ENCODE data around the gene ASPRV1. TPM values are rescaled to one million over a fixed set of nuclear protein-coding genes. Genes with fewer than 3 reads are reported as not detected.

The ASPRV1 gene
- total and polyA plus RNA-seq, 2 donors (not counting 3 experiments of a cell fraction or from before 2014, with no cell fraction given): 0.15 to 0.22 TPM

GRCh38 chr2:69946351-69947324 is 14.8 kb downstream of the ASPRV1 start:
- no peaks in the 10 kb centered on the region for H3K9me3 ChIP-seq (replicated peaks; ENCODE audit: control insufficient read depth, insufficient read depth, low read length)
- intact Hi-C loops (cut with micrococcal nuclease): loop anchor here (1.0 to 5.0 kb wide), 2 partner anchors 32 to 56 kb away; no protein-coding TSS in a partner anchor
- H4K20me1 ChIP-seq (replicated peaks; ENCODE audit: control insufficient read depth, extremely low read depth, insufficient read depth, low read length): no peaks in the 10 kb centered on the region
- BruUV-seq (replicated peaks): no TSS peak
- H3K9ac ChIP-seq (replicated peaks; ENCODE audit: extremely low read depth, insufficient read depth, low read length): no peak overlapping the region
- no peaks in the 10 kb centered on the region for H3K27me3 ChIP-seq (ENCODE audit: control insufficient read depth in 2 of 2, insufficient read depth in 2 of 2, low read length in 2 of 2)
- DNase-seq (ENCODE audit: low read depth, low spot score) (peak; percentile 41), FAIRE-seq (peak; percentile 69)
- no peaks in the 10 kb centered on the region for H3K79me2 ChIP-seq (ENCODE audit: control insufficient read depth, insufficient read depth, low read length)
- CTCF ChIA-PET: interaction anchor here (1.2 to 5.3 kb wide), 5 partner anchors 13 to 222 kb away, joined by 4 to 19 read pairs (median 4); no protein-coding TSS in a partner anchor
- no peak overlapping the region for H3K4me3 ChIP-seq (replicated peaks in 1 of 3; ENCODE audit: insufficient read depth in 1 of 3, low read depth in 1 of 3, low read length in 3 of 3)
- dilution Hi-C loops (cut with MboI; ENCODE audit: extremely low pct_ligation_motif_present, low sequenced_read_pairs): no loop called here
- POLR2A ChIA-PET: interaction anchor here (1.1 kb wide), 1 partner anchor 32 kb away, joined by 5 read pairs; the partner anchor contains the start of gene MXD1
- peaks cover 0 to 2% of the 10 kb centered on the region in 2 experiments for H3K36me3 ChIP-seq (ENCODE audit: control insufficient read depth in 2 of 2, extremely low read depth in 1 of 2, insufficient read depth in 2 of 2, low read length in 2 of 2)
- H3K4me2 ChIP-seq (ENCODE audit: insufficient read depth, low read length): peak overlapping the region; percentile 49
- no peaks in the 10 kb centered on the region for H3K9me1 ChIP-seq (replicated peaks; ENCODE audit: control insufficient read depth, extremely low read depth, insufficient read depth, low read length)
- peak overlapping the region; percentile 26 for H2AFZ ChIP-seq (ENCODE audit: low read depth, low read length)
- H3K27ac ChIP-seq (ENCODE audit: insufficient read depth, low read depth, low read length): peak overlapping the region; percentile 54
- TF ChIP-seq POLR2A (IDR thresholded peaks at IDR 0.05; ENCODE audit: low read depth, low read length) (no peak), JUN (IDR thresholded peaks at IDR 0.05; ENCODE audit: borderline replicate concordance, insufficient read depth, insufficient read length, low read depth) (peak; percentile 10), FOS (IDR thresholded peaks at IDR 0.05; ENCODE audit: borderline replicate concordance, insufficient read depth, low read length) (peak; percentile 85)
- peaks cover 25% of the 10 kb centered on the region for H3K4me1 ChIP-seq (ENCODE audit: control insufficient read depth, extremely low read depth, insufficient read depth, low read length)

- no peak for TF ChIP-seq GATA2 (IDR thresholded peaks at IDR 0.05; ENCODE audit: insufficient read depth, insufficient read length, low read depth, low read length)
- no peak for TF ChIP-seq FOS (IDR thresholded peaks at IDR 0.05; ENCODE audit: borderline replicate concordance, insufficient read depth, low read length)
- TF ChIP-seq EZH2 (IDR thresholded peaks at IDR 0.05; ENCODE audit: borderline replicate concordance, low read depth, low read length, severe bottlenecking): no peak
- TF ChIP-seq MAX (IDR thresholded peaks at IDR 0.05; ENCODE audit: insufficient read depth, insufficient read length): no peak
- dilution Hi-C loops (cut with MboI; ENCODE audit: extremely low pct_ligation_motif_present, low sequenced_read_pairs): no loop called here
- intact Hi-C loops (cut with micrococcal nuclease): loop anchor here (1.0 to 5.0 kb wide), 2 partner anchors 32 to 56 kb away; no protein-coding TSS in a partner anchor
- peaks cover 25% of the 10 kb centered on the region for H3K4me1 ChIP-seq (ENCODE audit: control insufficient read depth, extremely low read depth, insufficient read depth, low read length)
- H3K9ac ChIP-seq (replicated peaks; ENCODE audit: extremely low read depth, insufficient read depth, low read length): no peak overlapping the region
- DNase-seq (ENCODE audit: low read depth, low spot score): no peak
- H3K36me3 ChIP-seq (ENCODE audit: control insufficient read depth in 2 of 2, extremely low read depth in 1 of 2, insufficient read depth in 2 of 2, low read length in 2 of 2): peaks cover 0 to 2% of the 10 kb centered on the region in 2 experiments
- ChIA-PET CTCF (interaction anchor here (1.2 to 5.3 kb wide), 7 partner anchors 12 to 221 kb away, joined by 4 to 19 read pairs (median 4); partner anchors contain the start of gene MXD1), POLR2A (interaction anchor here (1.1 kb wide), 1 partner anchor 31 kb away, joined by 5 read pairs; the partner anchor contains the start of gene MXD1)
- FAIRE-seq: no peak
- peak overlapping the region; percentile 54 for H3K27ac ChIP-seq (ENCODE audit: insufficient read depth, low read depth, low read length)
- no TSS peak for BruUV-seq (replicated peaks)
- H3K27me3 ChIP-seq (ENCODE audit: control insufficient read depth in 2 of 2, insufficient read depth in 2 of 2, low read length in 2 of 2): no peaks in the 10 kb centered on the region
- H3K79me2 ChIP-seq (ENCODE audit: control insufficient read depth, insufficient read depth, low read length): no peaks in the 10 kb centered on the region
- H3K9me1 ChIP-seq (replicated peaks; ENCODE audit: control insufficient read depth, extremely low read depth, insufficient read depth, low read length): no peaks in the 10 kb centered on the region
- H4K20me1 ChIP-seq (replicated peaks; ENCODE audit: control insufficient read depth, extremely low read depth, insufficient read depth, low read length): no peaks in the 10 kb centered on the region
- H3K9me3 ChIP-seq (replicated peaks; ENCODE audit: control insufficient read depth, insufficient read depth, low read length): no peaks in the 10 kb centered on the region
- H2AFZ ChIP-seq (ENCODE audit: low read depth, low read length): peak overlapping the region; percentile 1
- no peak overlapping the region for H3K4me3 ChIP-seq (replicated peaks in 1 of 3; ENCODE audit: insufficient read depth in 1 of 3, low read depth in 1 of 3, low read length in 3 of 3)
- H3K4me2 ChIP-seq (ENCODE audit: insufficient read depth, low read length): peak overlapping the region; percentile 49
These were observed 15.5 kb downstream of the ASPRV1 start for GRCh38 chr2:69945941-69946340.

Data from endothelial cell of umbilical vein (primary cell).